ENCODE results near the gene TP73.
"Not testable (repeated sequence)": the region's sequence is repeated elsewhere in the genome, so short reads cannot be mapped to it uniquely, and the experiment has no call there.

The TP73 gene

DNA sequence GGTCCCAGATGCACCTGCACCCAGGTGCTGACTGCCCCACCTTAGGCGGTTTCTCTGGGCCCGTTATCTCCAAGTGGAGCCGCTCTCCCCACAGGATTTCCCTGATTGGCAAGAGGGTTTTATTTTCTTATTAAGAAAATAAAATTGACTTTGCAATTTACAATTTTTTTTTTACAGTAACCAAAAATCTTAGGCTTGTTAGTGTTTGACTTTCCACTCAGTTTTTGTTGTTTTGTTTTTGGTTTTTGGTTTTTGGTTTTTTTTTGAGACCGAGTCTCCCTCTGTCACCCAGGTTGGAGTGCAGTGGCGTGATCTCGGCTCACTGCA is 95.2 kb downstream of the TP73 start:
- peak overlapping the region; percentile 79 to 83 (median 79) for H3K4me3 Mint-ChIP-seq
- H3K36me3 Mint-ChIP-seq (ENCODE audit: low read depth), result peaks cover 9% of the 10 kb centered on the region
- H3K9me3 Mint-ChIP-seq, result no peaks in the 10 kb centered on the region
- H3K4me1 Mint-ChIP-seq, result peaks cover 25% of the 10 kb centered on the region
- TF ChIP-seq, protein P1, sequence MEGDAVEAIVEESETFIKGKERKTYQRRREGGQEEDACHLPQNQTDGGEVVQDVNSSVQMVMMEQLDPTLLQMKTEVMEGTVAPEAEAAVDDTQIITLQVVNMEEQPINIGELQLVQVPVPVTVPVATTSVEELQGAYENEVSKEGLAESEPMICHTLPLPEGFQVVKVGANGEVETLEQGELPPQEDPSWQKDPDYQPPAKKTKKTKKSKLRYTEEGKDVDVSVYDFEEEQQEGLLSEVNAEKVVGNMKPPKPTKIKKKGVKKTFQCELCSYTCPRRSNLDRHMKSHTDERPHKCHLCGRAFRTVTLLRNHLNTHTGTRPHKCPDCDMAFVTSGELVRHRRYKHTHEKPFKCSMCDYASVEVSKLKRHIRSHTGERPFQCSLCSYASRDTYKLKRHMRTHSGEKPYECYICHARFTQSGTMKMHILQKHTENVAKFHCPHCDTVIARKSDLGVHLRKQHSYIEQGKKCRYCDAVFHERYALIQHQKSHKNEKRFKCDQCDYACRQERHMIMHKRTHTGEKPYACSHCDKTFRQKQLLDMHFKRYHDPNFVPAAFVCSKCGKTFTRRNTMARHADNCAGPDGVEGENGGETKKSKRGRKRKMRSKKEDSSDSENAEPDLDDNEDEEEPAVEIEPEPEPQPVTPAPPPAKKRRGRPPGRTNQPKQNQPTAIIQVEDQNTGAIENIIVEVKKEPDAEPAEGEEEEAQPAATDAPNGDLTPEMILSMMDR (IDR thresholded peaks at IDR 0.05; ENCODE audit: unreplicated experiment in 3 of 3), result no peak
- H3K27ac Mint-ChIP-seq, result no peak overlapping the region
- peaks cover 11% of the 10 kb centered on the region for H3K27me3 Mint-ChIP-seq (ENCODE audit: low read depth)

DNA sequence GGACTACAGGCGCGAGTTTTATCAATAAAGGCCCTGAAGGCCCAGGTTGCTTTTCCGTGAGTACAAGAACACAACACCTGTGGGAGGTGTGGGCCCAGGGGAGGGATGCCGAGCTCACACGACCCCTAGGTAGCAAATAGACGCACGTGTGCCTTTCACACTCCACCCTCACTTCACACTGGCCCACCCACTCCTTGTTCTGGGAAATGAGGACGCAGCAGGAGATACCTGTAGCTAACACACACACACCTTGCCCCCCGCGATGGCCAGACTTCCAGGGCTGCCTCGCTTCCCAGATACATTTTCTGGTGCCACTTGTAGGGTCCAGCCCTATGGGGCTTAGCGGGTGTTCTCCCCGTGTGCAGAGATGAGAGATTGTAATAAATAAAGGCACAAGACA is 95.6 kb downstream of the TP73 start:
- TF ChIP-seq, protein P1 (IDR thresholded peaks at IDR 0.05; ENCODE audit: unreplicated experiment in 3 of 3), result no peak
- H3K27ac Mint-ChIP-seq, result peak overlapping the region; percentile 23 to 74 (median 60)
- peaks cover 25% of the 10 kb centered on the region for H3K4me1 Mint-ChIP-seq
- peaks cover 11% of the 10 kb centered on the region for H3K27me3 Mint-ChIP-seq (ENCODE audit: low read depth)
- peak overlapping the region; percentile 79 to 83 (median 79) for H3K4me3 Mint-ChIP-seq
- H3K36me3 Mint-ChIP-seq (ENCODE audit: low read depth), result peaks cover 9% of the 10 kb centered on the region
- H3K9me3 Mint-ChIP-seq, result no peaks in the 10 kb centered on the region

DNA sequence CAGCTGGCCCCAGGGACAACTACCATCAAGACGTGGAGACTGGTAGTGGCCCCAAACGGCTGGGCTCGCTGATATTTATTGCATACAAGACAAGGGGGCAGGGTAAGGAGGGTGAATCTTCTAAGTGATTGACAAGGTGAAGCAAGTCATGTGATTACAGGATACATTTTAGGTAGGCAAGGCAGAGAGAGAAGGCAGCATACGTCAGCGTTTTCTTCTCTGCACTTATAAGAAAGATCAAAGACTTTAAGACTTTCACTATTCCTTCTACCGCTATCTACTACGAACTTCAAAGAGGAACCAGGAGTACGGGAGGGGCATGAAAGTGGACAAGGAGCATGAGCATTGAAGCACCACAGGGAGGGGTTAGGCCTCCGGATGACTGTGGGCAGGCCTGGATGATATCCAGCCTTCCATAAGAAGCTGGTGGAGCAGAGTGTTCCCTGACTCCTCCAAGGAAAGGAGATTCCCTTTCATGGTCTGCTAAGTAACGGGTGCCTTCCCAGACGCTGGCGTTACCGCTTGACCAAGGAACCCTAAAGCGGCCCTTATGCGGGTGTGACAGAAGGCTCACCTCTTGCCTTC is 96.1 kb downstream of the TP73 start:
- not testable (repeated sequence) for H3K36me3 Mint-ChIP-seq (ENCODE audit: low read depth); H3K9me3 Mint-ChIP-seq
- peak overlapping the region; percentile 23 to 74 (median 60) for H3K27ac Mint-ChIP-seq
- H3K27me3 Mint-ChIP-seq (ENCODE audit: low read depth), result peaks cover 11% of the 10 kb centered on the region
- peak overlapping the region; percentile 79 to 83 (median 79) for H3K4me3 Mint-ChIP-seq
- peaks cover 25% of the 10 kb centered on the region for H3K4me1 Mint-ChIP-seq

DNA sequence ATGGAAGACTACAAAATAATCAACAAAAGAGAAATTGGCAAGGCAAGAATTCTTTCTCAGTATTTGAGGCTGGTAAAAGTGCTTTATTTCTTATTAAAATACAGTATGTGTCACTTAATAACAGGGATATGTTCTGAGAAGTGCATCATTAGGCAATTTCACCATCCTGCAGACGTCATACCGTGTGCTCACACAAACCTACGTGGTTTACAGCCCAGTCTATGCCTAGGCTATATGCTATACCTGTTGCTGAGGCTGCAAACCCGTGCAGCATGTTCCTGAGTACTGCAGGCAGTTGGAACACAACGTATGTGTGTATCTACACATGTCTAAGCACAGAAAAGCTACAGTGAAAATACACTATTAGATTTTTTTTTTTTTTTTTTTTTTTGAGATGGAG is 97.2 kb downstream of the TP73 start:
- Mint-ChIP-seq H3K27ac (peak overlapping the region in 2 of 3 experiments; percentile 15 to 29), H3K27me3 (ENCODE audit: low read depth) (peaks cover 11% of the 10 kb centered on the region), H3K4me3 (no peak overlapping the region), H3K9me3 (no peaks in the 10 kb centered on the region), H3K36me3 (ENCODE audit: low read depth) (peaks cover 5% of the 10 kb centered on the region), H3K4me1 (peaks cover 25% of the 10 kb centered on the region)
- TF ChIP-seq, protein P1 (IDR thresholded peaks at IDR 0.05; ENCODE audit: unreplicated experiment in 3 of 3), result no peak

DNA sequence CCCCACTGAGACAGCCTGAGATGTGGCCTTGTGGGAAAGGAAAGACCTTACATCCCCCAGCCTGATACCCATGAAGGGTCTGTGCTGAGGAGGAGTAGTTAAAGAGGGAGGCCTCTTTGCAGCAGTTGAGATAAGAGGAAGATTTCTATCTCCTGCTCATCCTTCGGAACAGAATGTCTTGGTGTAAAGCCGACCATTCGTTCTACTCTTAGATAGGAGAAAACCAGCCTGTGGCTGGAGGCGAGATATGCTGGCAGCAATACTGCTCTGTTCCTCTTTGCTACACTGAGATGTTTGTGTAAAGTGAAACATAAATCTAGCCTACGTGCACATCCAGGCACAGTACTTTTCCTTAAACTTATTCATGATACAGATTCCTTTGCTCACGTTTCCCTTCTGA is 98.4 kb downstream of the TP73 start:
- Mint-ChIP-seq H3K27me3 (ENCODE audit: low read depth) (peaks cover 10% of the 10 kb centered on the region), H3K9me3 (no peaks in the 10 kb centered on the region), H3K36me3 (ENCODE audit: low read depth) (no peaks in the 10 kb centered on the region), H3K4me1 (peaks cover 13% of the 10 kb centered on the region), H3K4me3 (peak overlapping the region in 1 of 3 experiments; percentile 56), H3K27ac (peak overlapping the region; percentile 30 to 92 (median 89))
- TF ChIP-seq, protein P1 (IDR thresholded peaks at IDR 0.05; ENCODE audit: unreplicated experiment in 3 of 3), result no peak

DNA sequence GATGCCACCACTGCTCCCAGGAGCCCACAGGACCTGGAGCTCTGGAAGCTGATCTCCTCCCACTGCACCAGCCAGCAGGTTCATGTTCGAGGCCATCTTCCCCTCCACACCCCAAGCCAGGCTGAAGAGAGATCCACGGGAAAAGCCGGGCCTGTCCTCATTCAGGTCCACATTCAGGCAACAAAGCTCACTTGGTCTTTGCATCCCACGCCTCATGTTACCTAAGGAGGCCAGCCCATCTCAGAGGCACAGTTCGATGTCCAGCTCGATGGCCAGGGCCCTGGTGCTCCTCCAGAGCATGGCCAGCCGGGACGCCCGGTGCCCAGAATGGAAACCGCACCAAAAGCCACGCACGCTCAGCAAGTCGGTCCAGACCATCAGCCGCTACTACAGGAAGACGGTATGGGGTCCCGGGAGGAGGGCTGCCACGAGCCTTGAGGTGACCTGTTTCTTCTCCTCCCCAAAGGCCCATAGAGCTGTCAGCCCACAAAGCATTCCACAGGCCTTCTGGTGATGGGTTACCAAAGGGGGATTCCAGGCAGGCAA is 100.2 kb downstream of the TP73 start, which contains the start of gene CCDC27:
Gene CCDC27 (plus strand): TSS at position 51 of the 546 bp plus-strand sequence. CDS start 32 bp downstream, at position 83.
- Mint-ChIP-seq H3K4me3 (peak within 1 kb of the TSS in 2 of 3 experiments; percentile 30 to 46), H3K4me1 (peaks cover 5% of the 10 kb centered on the region), H3K27ac (peak within 1 kb of the TSS; percentile 30 to 92 (median 89)), H3K36me3 (ENCODE audit: low read depth) (no peaks in the 10 kb centered on the region), H3K27me3 (ENCODE audit: low read depth) (peaks cover 11% of the 10 kb centered on the region), H3K9me3 (no peaks in the 10 kb centered on the region)
- TF ChIP-seq, protein P1 (IDR thresholded peaks at IDR 0.05; ENCODE audit: unreplicated experiment in 3 of 3), result no peak

Data from nephron (organoid).